ENCODE results near the gene RNF11.

The RNF11 gene

GRCh38 chr1:51266791-51267190 is 30.7 kb downstream of the RNF11 start:
- no peak for DNase-seq

DNA sequence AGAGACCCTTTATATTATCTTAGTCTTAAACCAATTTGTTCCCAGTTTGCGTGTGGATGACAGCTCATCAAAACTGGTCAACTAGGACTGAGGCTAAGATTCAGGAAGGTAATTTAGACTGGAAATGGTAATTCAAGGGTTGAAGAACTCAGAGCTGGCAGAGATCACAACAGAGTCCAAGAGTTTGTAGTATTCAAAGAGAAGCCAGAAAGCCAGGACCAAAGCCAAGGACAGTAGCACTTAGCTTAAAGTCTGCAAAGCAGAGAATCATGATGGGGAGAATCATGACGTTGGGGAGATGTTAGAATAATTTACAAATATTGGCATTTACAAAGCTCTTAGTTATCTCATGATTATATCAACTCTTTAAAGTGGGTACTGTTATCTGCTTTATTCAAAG is 32.6 kb downstream of the RNF11 start:
- DNase-seq: no peak

DNA sequence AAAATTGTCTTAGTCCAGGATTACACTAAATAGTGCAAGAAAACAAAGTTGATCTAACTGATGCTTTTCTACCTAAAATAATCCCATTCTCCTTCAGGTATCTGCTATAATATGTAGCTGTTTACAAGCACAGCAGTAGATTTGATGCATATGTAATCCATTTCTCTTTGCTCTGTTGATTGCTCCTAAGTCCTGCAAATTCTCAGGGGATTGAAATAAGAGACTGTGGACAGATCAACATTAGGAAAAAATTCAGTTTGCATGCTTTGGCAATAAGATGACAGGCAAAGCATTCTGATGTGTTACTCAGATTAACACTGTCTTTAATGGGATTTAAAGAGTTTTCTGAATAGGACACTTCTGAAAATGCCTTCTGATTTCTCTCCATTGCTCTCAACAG is 34.7 kb downstream of the RNF11 start:
- no peak for DNase-seq

DNA sequence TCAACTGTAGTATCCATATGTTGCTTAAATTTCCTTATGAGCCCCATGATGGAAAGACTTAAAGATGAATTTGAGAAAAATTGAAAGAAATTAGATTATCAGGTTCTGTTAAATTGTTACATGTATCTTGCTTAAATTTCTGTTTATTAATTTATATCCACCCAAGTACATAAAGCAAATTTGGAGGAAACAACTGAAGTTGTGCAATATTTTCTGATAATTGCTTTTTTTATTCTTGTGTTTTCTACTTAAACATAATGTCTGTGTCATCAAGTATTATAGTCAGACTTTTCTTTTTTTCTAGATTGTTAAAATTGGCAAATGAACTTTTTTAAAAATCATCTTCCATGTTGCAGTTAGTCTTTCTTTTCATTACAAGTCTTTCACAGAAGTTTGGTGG is 36.8 kb downstream of the RNF11 start:
- DNase-seq: no peak

DNA sequence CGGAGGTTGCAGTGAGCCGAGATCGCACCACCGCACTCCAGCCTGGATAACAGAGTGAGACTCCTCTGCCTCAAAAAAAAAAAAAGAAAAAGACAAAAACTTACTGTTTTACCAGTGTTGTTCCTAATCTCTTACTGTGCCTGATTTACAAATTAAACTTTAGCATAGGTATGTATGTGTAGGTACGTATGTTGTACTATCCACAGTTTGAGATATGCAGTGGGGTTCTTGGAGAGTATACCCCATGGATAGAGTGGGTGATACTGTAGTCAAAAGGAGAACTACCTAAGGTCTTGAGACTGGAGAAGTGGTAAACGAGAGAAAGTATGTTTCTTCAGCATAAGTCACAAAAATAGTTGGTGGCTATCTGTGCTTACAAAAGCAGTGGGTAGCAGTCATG is 38.6 kb downstream of the RNF11 start:
- DNase-seq: no peak

DNA sequence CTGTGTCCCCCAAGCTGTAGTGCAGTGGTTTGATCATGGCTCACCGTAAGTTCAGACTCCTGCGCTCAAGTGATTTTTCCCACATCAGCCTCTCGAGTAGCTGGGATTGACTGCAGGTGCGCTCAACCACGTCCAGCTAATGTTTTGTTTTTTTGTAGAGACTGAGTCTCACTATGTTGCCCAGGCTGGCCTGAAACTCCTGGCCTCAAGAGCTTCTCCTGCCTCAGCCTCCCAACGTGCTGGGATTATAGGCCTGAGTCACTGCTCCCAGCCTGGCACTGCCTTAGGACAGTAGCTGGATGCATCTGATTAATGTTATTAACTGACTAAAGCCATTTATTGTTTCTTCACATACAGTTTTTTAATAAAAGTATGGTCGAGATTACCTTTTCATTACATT is 40.2 kb downstream of the RNF11 start:
- no peak for DNase-seq

DNA sequence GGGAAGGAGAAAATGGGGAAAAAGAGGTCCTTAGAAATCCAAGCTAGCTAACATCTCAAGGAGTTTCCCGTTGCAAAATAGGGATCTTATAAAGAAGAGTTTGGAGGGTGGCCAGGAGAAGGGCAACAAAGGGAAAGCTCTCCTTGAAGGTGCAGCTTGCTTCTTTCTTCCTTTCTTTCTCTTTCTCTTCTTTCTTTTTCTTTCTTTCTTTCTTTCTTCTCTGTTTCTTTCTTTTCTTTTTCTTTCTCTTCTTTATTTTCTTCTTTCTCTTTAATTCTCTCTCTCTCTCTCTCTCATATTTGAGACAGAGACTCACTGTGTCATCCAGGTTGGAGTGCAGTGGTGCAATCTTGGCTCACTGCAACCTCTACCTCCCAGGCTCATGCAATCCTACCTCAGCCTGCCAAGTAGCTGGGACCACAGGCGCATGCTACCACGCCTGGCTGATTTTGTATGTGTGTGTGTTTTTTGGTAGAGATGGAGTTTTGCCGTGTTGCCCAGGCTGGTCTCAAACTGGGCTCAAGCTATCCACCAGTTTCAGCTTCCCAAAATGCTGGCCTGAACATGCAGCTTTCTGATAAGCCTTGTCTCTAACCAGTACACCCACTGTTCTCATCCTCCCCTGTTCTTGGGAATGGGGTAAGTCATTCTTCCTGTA is 44.4 kb downstream of the RNF11 start:
- no peak for DNase-seq

DNA sequence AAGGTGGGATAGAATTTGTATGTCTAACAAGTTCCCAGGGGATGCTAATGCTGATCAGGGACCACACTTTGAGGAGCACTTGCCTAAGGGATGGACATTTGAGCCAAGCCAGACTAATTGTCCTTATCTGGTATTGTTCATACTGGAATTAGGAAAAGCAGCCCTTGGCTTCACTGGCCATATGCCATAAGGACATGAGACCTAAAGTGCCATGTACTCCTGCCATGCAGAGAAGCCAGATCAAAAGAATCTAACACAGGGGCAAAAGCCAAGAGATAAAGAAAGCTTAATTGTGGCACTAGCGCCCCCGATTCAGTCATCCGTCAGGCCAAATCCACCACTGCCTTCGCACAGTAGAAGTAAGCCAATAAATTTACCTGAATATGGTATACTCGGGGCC is 45.7 kb downstream of the RNF11 start:
- peak; percentile 15 to 18 for DNase-seq

- DNase-seq: no peak
These were observed 46.5 kb downstream of the RNF11 start for GRCh38 chr1:51282605-51283004.

DNA sequence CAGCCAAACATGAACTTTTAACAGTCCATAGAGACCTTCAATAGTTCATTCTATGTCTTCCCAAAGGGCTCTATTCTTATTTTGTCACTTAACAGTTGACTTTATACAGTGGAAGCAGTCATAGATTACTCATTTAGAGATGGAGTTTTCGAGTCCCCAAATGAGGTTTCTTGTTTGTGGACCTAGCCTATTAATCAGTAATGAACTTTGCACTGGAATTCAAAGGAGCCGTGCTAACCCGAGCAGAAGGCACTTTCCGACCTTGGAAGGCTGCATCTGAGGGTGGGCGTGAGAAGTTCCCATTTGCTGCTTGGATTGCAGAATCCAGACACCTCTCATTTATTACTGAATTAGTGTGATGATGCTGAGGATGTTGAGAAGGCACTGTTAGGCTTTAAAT is 47.9 kb downstream of the RNF11 start:
- DNase-seq: no peak

- DNase-seq: peak in 1 of 2 experiments; percentile 22
These were observed 48.4 kb downstream of the RNF11 start for GRCh38 chr1:51284487-51284954.

GRCh38 chr1:51285055-51285454 is 49.0 kb downstream of the RNF11 start:
- DNase-seq: no peak

GRCh38 chr1:51287966-51288365 is 51.9 kb downstream of the RNF11 start:
- DNase-seq: no peak

- no peak for DNase-seq
These were observed 52.5 kb downstream of the RNF11 start for GRCh38 chr1:51288578-51288977.

GRCh38 chr1:51289676-51290488 is 53.8 kb downstream of the RNF11 start:
- DNase-seq: no peak

DNA sequence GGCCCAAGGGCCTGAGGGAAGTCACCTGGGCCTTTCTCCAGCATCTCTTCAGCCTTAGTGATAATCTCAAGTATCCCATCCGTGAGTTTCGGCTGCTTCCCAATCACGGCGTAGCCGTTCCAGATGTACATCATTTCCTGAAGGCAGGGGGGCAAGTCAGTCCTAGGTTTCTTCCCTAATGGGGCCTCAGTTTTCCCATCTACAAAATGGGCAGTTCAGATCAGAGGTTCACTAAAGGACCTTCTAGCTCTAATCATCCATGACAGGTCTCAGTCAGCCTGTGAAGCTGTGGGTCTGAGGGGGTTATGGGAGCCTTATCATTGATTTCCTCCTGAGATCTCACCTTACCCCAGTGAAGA is 54.4 kb downstream of the RNF11 start:
- no peak for DNase-seq

GRCh38 chr1:51293898-51294515 is 57.9 kb downstream of the RNF11 start:
- DNase-seq: no peak

DNA sequence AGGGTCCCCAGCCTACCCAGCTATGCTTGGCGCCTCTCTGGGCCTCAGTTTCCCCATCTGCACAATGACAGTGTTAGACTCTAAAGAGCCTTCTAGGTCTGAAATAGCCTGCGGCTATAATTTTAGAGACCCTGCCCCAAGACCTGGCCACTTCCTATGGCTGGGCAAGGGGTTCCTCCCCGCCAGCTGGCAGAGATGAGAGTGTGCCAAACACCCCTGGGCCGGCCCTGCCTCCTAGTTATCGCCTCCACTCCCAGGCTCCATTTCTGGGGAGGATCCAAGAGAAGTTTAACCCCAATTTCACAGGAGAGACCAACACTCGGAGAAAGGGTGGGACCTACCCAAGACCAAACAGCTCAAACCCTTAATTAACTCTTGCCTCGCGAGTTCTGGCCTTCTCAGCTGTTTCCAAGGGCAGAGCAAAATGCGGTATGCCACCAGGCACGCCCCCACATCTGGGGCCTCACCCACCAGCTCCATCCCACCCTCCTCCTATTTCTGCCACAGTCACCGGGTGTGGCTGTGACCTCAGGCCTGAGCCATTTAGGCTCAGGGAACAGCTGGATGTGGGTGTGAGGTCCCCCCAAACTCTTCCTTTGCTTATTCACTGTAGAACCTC is 58.6 kb downstream of the RNF11 start:
- DNase-seq: no peak

- DNase-seq: no peak
These were observed 59.9 kb downstream of the RNF11 start for GRCh38 chr1:51295926-51296325.

- DNase-seq: peak; percentile 71 to 72
These were observed 60.6 kb downstream of the RNF11 start for GRCh38 chr1:51296383-51297357.

DNA sequence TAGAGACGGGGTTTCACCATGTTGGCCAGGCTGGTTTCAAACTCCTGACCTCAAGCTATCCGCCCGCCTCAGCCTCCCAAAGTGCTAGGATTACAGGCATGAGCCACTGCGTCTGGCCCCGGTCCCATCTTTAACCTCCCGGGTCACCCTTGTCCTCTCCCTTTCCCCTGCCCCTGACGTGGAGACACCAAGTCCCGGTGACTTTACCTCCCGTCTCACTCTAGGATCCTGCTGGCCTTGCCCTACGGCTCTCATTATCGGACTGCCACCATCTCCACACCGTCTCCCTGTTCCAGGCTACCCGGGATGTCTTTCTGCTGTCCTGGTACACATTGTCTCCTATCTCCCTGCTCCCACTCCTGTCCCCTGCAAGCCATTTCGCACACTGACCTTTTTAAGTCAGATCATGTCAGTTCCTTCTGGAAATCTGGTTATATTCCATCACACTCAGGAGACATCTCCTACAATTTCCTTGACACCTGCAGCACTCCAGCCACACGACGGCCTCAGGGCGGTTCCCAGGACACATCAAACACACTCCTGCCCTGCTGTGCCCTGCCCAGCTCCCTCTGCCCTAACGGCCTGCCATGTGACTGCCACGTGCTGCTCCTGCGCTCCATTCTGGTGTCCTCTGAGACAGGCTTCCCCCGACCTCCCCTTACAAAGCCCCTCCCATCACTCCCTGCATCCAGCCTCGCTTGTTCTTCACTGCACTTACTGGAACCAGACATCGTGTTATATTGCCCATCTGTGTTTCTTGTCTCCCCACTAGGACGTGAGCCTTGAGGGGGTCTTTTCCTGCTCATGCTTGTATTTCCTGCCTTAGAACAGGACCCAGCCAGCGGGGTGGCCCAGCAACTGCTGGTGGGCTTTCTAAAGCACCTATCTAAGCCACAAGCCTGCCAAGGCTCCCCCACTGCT is 61.6 kb downstream of the RNF11 start:
- DNase-seq: no peak
